Measurements from ENCODE around the gene CHAT.

CHAT gene

GRCh38 chr10:49668684-49669083 lies 54.8 kb downstream of the CHAT start (continued):
- TF ChIP-seq CSRNP3 (CRISPR knock-in tag; IDR thresholded peaks at IDR 0.05), result no peak
- no peak for TF ChIP-seq ZNF70 (CRISPR knock-in tag; IDR thresholded peaks at IDR 0.05)
- no peak for TF ChIP-seq ISL1 (CRISPR knock-in tag; IDR thresholded peaks at IDR 0.05)
- TF ChIP-seq ZFP3 (CRISPR knock-in tag; IDR thresholded peaks at IDR 0.05), result no peak
- no peak for TF ChIP-seq PATZ1 (CRISPR knock-in tag; IDR thresholded peaks at IDR 0.05; ENCODE audit: borderline replicate concordance)
- TF ChIP-seq ZC3H10 (CRISPR knock-in tag; IDR thresholded peaks at IDR 0.05), result no peak
- no peak for TF ChIP-seq PPARA (CRISPR knock-in tag; IDR thresholded peaks at IDR 0.05; ENCODE audit: borderline replicate concordance)
- no peak for TF ChIP-seq CREB5 (CRISPR knock-in tag; IDR thresholded peaks at IDR 0.05; ENCODE audit: low read depth)
- no peak for TF ChIP-seq OSR1 (CRISPR knock-in tag; IDR thresholded peaks at IDR 0.05)
- no peak for TF ChIP-seq TCF4 (CRISPR knock-in tag; IDR thresholded peaks at IDR 0.05; ENCODE audit: borderline replicate concordance)

- no peak; the same call in 2 of the 3 replicates for ATAC-seq
- TF ChIP-seq PATZ1 (CRISPR knock-in tag; IDR thresholded peaks at IDR 0.05; ENCODE audit: borderline replicate concordance) (no peak), CSDC2 (CRISPR knock-in tag; IDR thresholded peaks at IDR 0.05) (no peak)
Measured at GRCh38 chr10:49678827-49679479, 65.1 kb downstream of the CHAT start.

- ATAC-seq, result peak; percentile 100
- TF ChIP-seq TSHZ2 (CRISPR knock-in tag; IDR thresholded peaks at IDR 0.05) (no peak), BACH2 (CRISPR knock-in tag; IDR thresholded peaks at IDR 0.05; ENCODE audit: borderline replicate concordance) (no peak), OSR1 (CRISPR knock-in tag; IDR thresholded peaks at IDR 0.05) (no peak), ZFP30 (CRISPR knock-in tag; IDR thresholded peaks at IDR 0.05) (no peak), ARNTL (CRISPR knock-in tag; IDR thresholded peaks at IDR 0.05; ENCODE audit: borderline replicate concordance, low read depth) (no peak), POU6F1 (CRISPR knock-in tag; IDR thresholded peaks at IDR 0.05; ENCODE audit: borderline replicate concordance, low read depth) (no peak), ESRRG (CRISPR knock-in tag; IDR thresholded peaks at IDR 0.05) (no peak), ISL1 (CRISPR knock-in tag; IDR thresholded peaks at IDR 0.05) (no peak), PATZ1 (CRISPR knock-in tag; IDR thresholded peaks at IDR 0.05; ENCODE audit: borderline replicate concordance) (no peak), ZFP3 (CRISPR knock-in tag; IDR thresholded peaks at IDR 0.05) (no peak), ZC3H10 (CRISPR knock-in tag; IDR thresholded peaks at IDR 0.05) (no peak), TCF4 (CRISPR knock-in tag; IDR thresholded peaks at IDR 0.05; ENCODE audit: borderline replicate concordance) (no peak), ZNF70 (CRISPR knock-in tag; IDR thresholded peaks at IDR 0.05) (no peak), TOX (CRISPR knock-in tag; IDR thresholded peaks at IDR 0.05; ENCODE audit: borderline replicate concordance) (no peak), CSDC2 (CRISPR knock-in tag; IDR thresholded peaks at IDR 0.05) (no peak), ZNF8 (CRISPR knock-in tag; IDR thresholded peaks at IDR 0.05) (no peak), CREB5 (CRISPR knock-in tag; IDR thresholded peaks at IDR 0.05; ENCODE audit: low read depth) (no peak), CSRNP3 (CRISPR knock-in tag; IDR thresholded peaks at IDR 0.05) (no peak), RARB (CRISPR knock-in tag; IDR thresholded peaks at IDR 0.05) (no peak)
Measured at GRCh38 chr10:49679480-49679893, 65.7 kb downstream of the CHAT start, which contains the start of gene C10orf53. TSS of gene C10orf53 (plus strand) at chr10:49679651. CDS start at chr10:49679698, 47 bp downstream.

Data from SK-N-SH treated with all-trans-retinoic acid at 6 μM for 48 hours (cell line).